ENCODE data around the gene IRF9. TPM values are rescaled to one million over a fixed set of nuclear protein-coding genes. Genes with fewer than 3 reads are reported as not detected.

Gene IRF9
- total and polyA plus RNA-seq, 2 of the 13 experiments (the other 11 are each of a cell fraction or from before 2014, with no cell fraction given) = 14.9 to 49.7 TPM

DNA sequence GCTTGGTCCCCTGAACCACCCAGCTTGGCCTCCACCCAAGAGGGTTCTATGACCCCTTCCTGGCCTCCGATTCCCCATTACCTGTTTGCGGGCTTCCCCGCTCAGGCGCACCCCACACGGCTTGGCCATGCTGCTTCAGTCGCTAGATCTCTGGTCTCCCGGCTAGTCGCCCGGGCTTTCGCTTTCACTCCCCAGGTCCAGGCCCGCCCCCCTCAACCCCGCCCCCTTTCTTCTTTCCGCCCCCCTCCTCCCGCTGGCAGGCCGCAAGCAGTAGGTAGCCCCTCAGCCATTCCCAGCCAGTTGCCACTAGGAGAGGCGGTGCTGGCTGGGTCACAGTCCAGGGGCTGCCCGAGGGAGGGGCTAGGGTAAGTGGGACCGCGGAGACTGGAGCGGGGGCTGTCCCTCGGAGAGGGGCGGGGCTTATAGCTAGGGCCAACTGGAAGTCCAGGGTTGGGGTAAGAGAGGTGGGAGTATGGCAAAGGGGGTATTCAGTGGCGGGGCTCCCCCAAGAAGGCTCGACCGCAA, 14.6 kb upstream of the IRF9 start, which contains the start of gene PSME2 (continued):
- TF ChIP-seq ARID5B (CRISPR knock-in tag; IDR thresholded peaks at IDR 0.05) = no peak; the same call in 1 of the 2 replicates
- TF ChIP-seq, protein P1, sequence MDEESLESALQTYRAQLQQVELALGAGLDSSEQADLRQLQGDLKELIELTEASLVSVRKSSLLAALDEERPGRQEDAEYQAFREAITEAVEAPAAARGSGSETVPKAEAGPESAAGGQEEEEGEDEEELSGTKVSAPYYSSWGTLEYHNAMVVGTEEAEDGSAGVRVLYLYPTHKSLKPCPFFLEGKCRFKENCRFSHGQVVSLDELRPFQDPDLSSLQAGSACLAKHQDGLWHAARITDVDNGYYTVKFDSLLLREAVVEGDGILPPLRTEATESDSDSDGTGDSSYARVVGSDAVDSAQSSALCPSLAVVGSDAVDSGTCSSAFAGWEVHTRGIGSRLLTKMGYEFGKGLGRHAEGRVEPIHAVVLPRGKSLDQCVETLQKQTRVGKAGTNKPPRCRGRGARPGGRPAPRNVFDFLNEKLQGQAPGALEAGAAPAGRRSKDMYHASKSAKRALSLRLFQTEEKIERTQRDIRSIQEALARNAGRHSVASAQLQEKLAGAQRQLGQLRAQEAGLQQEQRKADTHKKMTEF (CRISPR knock-in tag; IDR thresholded peaks at IDR 0.05) = peak; percentile 89; the same call in 1 of the 2 replicates
- TF ChIP-seq HBP1 (CRISPR knock-in tag; IDR thresholded peaks at IDR 0.05; ENCODE audit: low read depth) = peak; percentile 45; the same call in 1 of the 2 replicates
- TF ChIP-seq HNRNPH1 (optimal IDR thresholded peaks at IDR 0.05; ENCODE audit: low read depth, low read length) = no peak
- TF ChIP-seq ZNF101 (CRISPR knock-in tag; IDR thresholded peaks at IDR 0.05; ENCODE audit: borderline replicate concordance, low read depth) = no peak
- TF ChIP-seq ZFP36L2 (CRISPR knock-in tag; IDR thresholded peaks at IDR 0.05) = peak; percentile 78; the same call in 1 of the 2 replicates
- no peak for TF ChIP-seq SP4 (CRISPR knock-in tag; IDR thresholded peaks at IDR 0.05)
- peak in 1 of 2 experiments; percentile 89; a peak in 2 of 4 replicates for TF ChIP-seq KLF16 (CRISPR knock-in tag; IDR thresholded peaks at IDR 0.05)
- no peak for TF ChIP-seq HDAC1 (CRISPR knock-in tag; IDR thresholded peaks at IDR 0.05)
- TF ChIP-seq SKIL (CRISPR knock-in tag; IDR thresholded peaks at IDR 0.05; ENCODE audit: borderline replicate concordance) = no peak
- TF ChIP-seq KDM2A (CRISPR knock-in tag; IDR thresholded peaks at IDR 0.05; ENCODE audit: borderline replicate concordance, low read depth) = peak; percentile 53; the same call in 1 of the 2 replicates
- TF ChIP-seq, protein P2, sequence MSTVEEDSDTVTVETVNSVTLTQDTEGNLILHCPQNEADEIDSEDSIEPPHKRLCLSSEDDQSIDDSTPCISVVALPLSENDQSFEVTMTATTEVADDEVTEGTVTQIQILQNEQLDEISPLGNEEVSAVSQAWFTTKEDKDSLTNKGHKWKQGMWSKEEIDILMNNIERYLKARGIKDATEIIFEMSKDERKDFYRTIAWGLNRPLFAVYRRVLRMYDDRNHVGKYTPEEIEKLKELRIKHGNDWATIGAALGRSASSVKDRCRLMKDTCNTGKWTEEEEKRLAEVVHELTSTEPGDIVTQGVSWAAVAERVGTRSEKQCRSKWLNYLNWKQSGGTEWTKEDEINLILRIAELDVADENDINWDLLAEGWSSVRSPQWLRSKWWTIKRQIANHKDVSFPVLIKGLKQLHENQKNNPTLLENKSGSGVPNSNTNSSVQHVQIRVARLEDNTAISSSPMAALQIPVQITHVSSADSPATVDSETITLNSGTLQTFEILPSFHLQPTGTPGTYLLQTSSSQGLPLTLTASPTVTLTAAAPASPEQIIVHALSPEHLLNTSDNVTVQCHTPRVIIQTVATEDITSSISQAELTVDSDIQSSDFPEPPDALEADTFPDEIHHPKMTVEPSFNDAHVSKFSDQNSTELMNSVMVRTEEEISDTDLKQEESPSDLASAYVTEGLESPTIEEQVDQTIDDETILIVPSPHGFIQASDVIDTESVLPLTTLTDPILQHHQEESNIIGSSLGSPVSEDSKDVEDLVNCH (CRISPR knock-in tag; IDR thresholded peaks at IDR 0.05) = no peak
- peak; percentile 26; the same call in 1 of the 2 replicates for TF ChIP-seq AHR (CRISPR knock-in tag; IDR thresholded peaks at IDR 0.05)
- no peak for TF ChIP-seq ZNF121 (CRISPR knock-in tag; IDR thresholded peaks at IDR 0.05)
- 0 out of 2 replicates have a peak, but pooled peaks have one; percentile 7 for TF ChIP-seq ZBTB21 (CRISPR knock-in tag; IDR thresholded peaks at IDR 0.05)
- no peak for TF ChIP-seq TBX3 (IDR thresholded peaks at IDR 0.05; ENCODE audit: borderline replicate concordance)
- TF ChIP-seq ZFP37 (CRISPR knock-in tag; IDR thresholded peaks at IDR 0.05; ENCODE audit: borderline replicate concordance) = peak; percentile 97; the same call in 1 of the 2 replicates

Measured in HepG2 (cell line).